Activated CD4-positive, alpha-beta T cell treated with anti-CD3 and anti-CD28 coated beads for 48 hours (primary cell): ENCODE measurements around the gene RSU1.
"Not testable (repeated sequence)": the region's sequence is repeated elsewhere in the genome, so short reads cannot be mapped to it uniquely, and the experiment has no call there.

Source experiments
- DNase-seq: peaks from one replicate; pipeline ENCODE4 v3.0.0-alpha.2; 2020

Gene RSU1

DNA sequence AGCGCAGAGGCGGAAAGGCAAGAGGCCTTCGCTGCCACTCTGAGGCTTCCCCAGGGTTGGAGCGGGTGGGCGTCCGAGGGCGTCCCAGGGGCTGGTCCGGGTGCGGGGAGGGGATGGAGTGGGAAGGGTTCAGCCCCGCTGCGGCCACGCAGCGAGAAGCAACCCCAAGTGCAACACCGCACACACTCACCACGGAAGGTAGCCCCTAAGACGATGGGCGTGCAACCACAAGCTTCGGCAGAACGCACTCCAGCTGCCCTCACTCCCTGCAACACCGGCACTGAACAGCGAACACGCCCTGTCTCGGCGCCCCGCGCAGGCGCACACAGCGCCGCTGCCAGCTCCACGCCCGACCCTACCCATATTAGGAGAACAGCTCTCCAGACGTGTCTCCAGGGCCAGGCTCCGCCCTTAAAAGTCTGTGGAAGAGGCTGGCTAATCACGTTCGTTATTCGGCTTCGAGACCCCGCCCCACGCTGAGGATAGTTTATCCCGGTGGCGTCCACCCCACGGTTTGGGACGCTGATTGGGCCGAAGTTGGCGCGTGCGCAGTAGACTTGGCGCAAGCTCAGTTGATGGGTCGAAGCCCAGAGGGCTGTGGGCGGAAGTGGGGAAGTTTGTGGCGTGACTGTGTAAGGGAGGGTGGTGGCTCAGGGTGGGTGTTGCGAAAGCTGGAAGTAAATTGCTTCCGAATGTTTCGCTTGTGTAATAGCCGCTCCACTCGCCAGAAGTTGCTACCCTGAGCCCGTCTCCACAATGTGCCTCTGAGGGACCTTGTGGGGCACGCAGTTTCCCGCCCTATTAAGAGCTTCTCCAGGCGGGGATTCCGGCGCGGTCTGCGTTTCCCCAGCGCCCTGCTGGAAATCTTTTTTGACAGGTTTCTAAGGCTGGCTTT is at the start of gene RSU1:
Gene RSU1, minus strand, starts transcription at position 300 of the 895 bp plus-strand sequence. CDS start 343 bp downstream, outside the sequence.
- peak; percentile 100 for DNase-seq

DNA sequence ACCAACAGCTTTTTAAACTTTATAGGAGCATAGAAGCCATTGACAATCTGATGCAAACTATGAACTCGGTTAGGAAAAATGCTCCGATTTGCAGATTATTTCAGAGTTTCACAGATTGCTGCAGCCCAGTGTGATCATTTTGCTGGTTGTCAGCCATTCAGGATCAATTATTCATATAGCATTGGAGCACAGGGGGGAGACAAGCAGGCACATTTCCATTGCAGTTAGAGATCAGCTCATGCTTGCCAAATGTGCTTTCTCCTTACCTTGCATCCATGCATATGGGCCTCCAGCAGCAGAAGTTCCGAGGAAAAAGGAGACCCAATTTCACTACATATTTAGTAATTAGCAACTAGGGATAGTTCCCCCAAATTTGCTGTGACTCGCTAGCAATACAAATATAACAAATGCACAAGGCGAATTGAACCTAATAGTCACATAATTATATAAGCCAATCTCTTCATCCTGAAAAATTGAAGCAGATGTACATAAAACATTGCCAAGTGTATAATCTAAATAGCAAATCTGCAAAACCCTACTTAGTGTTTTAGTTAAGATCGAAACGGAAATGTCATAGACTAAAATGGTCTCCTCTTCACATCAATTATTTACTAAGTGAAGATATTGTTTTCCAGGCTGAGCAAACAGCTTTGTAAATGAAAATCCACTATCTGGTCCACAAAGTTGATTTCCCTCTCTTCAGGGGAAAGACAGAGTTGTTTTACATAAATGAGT is 49.5 kb upstream of the RSU1 start:
- DNase-seq: no peak

DNA sequence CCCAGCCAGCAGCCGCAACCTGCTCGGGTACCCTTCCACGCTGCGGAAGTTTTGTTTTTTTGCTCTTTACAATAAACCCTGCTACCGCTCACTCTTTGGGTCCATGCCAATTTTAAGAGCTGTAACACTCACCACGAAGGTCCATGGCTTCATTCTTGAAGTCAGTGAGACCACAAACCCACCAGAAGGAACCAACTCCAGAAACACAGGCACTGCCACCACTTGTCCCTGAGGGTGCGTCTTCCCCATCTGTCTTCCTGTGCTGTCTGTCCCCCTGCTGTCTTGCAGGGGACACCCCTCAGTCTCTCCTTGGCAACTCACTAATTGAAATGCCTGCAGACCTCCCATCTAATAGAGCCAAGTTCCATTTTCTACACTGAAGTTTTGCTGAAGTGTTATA is 48.5 kb upstream of the RSU1 start:
- no peak for DNase-seq

DNA sequence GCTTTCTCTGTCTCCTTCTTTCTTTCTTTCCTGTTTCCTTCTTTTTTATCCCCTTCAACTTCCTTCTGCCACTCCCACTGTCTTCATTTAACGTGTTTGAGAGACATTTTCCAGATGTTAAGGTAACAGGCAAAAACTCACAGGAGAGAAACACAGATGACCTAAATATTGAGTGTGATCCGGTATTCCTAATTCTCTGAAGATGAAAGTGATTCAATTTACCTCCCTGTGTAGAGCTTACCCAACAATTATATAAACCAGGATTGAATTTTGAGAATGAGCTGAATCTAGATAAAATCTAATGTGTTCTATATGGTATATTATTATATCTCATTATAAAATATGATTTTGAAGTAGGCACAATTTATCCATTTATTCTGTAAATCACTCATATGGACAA is 46.5 kb upstream of the RSU1 start:
- DNase-seq: no peak

DNA sequence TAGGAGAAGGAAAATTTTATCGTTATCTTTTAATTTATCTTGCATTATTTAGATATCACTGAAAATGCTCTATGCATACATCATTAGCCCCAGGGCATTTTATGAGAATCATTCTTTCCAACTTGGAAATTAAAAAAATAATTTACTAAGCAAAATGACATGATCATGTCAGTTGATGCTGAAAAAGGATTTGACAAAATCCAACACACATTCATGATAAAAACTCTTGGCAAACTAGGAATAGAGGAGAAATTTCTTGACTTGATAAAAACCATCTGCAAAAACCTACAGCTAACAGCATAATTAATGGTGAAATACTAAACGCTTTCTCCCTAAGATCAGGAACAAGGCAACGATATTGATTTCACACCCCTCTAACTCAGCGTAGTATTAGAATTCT is 40.2 kb upstream of the RSU1 start:
- no peak for DNase-seq

DNA sequence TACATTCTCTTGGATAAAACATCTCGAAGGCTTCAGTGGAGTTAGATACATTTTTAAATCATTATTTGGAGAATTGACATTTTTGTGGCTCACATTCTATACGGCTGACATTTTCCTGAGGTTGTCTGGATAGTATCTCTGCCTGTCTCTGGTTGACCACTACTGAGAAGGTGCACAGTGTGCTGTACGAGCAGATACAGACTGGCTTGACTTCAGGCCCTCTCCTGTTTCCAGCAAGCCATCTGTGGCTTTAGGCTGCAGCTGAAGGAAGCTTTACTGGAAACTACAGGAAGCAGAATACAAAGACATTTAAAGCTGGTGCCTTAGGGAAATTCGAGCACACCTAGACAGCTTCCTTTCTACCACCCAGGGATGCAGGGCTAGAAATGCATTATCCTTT is 39.3 kb upstream of the RSU1 start:
- DNase-seq: no peak

DNA sequence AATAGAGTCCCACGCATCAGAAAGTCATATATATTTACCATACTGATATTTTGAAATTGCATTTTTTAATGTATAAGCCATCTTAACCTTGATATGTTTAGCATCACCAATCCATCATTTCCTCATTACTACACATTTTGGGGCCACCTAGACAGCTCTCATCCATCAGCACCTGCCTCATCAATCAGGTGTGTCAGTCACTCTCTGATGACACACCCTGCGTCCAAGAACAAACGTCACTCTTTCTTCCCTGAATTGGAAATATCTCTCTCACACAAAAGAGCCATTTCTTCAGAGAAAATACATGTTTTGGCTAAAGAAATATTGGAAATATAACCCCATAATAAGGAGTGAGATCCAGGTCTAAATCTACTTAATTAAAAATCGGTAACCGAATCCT is 38.9 kb upstream of the RSU1 start:
- no peak for DNase-seq

DNA sequence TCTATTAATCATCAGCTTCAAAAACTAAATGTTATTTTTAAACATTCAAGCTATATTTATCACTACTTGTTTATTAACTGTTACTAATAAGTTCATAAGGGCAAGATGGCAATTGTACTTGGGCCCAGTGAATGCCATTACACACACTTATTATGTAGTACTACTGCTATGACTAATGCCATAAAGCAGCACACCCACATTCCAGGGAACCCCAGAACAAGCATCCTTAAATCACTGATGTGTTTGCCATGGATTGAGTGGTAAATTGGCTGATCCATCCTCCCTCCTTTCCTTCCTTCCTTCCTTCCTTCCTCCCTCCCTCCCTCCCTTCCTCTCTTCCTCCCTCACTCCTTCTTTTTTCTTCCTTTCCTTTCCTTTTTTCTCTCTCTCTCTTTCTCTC is 37.4 kb upstream of the RSU1 start:
- no peak for DNase-seq

DNA sequence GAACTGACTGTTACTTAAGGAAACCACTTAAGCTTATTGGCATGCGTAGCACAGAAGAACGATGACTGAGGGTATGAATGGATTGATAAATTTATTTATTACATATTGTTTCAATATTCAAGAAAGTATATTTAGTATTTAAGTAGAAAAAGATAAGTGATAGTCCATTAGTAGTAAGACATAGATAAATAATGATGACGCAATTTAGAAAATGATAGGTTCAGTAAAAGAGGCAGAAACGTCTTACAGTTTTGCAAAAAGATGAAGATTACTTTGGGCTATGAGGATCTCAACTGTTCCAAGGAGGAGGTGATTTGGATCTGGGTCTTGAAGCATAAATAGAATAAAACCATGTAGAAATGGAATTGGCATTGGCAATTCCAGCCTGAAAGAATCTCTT is 36.6 kb upstream of the RSU1 start:
- no peak for DNase-seq

DNA sequence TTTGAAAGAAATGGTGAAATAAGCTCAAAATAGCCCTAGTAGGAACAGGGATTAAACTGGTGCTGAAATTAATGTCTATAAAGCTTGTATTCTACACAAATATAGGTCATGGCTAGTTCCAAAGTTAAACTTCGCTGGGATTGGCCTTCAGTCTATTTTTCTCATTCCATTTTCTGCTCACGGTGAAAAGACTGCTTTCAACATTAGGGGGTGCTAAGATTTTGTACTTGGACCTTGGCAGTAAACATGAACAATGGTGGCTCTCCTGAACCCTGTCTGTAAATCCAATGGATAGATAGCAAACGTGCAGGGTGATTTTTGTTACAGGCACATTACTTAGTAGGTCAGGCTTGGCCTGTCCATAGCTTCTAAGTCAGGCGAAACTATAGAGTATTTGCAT is 36.0 kb upstream of the RSU1 start:
- no peak for DNase-seq

DNA sequence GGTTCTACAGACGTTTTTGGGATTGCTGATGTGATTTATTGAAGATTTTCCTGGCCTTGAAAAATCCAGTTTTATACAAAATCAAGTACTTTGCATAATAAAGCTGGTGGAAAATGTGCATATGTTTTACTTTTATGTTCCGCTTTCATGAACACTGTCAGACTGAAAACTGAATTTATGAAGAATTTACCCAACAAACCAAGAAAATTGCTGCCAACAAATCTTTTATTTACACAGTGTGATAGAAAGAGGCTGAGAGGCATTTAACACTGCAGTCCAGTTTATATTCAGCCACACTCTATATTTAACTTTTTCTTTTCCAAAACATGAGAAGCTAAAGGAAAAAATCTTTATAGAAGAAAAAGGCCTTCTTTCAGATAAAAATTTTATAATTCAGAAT is 35.4 kb upstream of the RSU1 start:
- DNase-seq: no peak

DNA sequence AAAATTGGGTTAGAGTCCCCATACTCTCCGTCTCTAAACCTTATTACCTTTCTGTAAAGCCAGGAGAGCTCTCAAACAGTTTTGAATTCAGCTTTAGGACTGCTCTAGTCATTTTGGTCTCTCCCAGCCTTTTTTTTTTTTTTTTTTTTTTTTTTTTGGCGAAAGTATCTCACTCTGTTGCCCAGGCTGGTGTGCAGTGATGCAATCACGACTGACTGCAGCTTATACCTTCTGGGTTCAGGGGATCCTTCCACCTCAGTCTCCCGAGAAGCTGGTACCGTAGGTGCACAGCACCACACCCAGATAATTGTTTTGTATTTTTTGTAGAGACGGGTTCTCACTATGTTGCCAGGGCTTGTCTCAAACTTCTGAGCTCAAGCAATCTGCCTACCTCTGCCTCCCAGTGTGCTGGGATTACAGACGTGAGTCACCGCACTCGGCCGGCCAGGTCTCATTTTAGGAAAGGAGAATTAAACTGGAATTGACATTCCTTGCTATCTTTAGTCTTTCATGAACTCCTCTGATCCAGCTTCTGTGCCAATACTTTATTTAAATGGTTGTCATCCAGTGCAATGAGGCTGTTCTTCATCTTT is 31.4 kb upstream of the RSU1 start:
- no peak for DNase-seq

DNA sequence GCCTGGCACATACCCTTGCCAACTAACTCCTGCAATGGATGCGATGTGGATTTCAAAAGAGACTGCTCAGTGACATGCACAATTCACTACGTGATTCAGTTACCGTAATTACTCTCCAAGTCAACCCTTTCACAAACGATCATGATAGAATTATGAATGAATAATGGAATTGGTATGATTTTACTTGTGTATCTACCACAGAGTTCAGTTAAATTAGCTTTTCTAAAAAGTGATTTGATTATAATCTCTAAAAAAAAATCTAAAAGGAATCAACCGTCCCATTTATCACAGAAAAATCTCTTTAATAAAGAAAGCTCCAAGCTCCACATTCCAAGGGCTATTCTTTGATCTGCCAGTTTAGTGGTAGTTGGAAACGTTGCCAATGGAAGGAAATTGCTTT is 30.4 kb upstream of the RSU1 start:
- no peak for DNase-seq

DNA sequence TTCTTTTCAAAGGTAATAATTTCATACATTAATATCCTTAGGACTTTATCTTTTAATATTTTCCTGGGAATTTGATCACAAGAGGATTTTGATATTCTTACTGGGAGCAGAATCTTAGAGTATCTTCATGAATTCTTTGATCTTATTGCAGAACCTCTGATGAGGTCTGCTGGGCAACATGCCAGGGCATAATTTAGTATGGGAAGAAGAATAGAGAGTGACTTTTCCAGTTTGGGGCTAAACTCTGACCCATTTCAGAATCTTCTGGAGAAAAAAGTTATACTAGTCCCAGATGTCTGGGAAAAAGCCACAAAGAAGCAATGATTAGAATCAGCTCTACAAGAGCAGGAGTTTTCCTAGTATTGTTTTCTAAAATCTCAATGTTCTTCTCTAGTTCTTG is 28.0 kb upstream of the RSU1 start:
- DNase-seq: no peak

DNA sequence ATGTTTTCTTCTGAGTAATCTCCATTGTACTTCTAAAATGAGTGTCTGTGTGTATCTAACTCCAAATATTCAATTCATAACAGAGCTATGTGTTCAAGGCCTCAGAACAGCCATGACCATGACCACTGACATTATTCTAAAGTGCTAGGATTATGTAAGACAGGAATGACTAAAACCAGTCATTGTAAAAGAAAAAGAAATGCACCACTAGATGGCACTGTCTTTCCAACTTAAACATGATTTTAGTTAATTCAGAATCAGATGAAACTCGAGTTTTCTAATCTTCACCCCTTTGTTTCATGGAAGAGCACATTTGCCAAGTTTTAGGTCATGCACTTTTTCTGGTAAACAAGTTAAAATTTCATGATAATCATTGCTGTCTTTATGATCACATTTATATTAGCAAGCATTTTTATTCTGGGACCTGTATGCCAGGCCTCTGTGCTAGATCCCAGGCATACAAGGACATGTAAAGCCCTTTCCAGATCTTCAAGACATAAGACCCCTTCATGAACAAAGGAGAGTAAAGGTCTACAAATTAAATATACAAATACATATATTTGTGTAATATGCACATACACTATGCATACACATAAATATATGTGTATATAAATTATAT is 26.1 kb upstream of the RSU1 start:
- DNase-seq: no peak

DNA sequence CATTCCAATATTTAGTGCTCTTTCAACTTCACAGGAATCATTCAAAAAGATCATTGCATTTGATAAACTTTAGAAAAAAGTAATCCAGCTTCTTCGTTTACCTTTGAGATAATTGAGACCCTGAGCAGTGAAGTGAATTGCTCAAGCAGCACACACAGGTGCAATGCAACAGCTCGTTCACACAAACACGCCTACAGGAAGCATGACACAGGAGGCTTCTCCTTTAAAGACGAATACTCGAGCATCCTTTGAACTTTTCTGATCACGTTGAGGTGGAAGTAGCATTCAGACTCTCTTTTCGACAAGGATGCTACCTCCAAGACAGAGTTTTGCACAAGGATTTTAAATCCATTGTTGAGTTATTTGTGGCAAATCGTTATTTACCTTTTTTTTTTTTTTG is 18.0 kb upstream of the RSU1 start:
- DNase-seq: peak; percentile 32

DNA sequence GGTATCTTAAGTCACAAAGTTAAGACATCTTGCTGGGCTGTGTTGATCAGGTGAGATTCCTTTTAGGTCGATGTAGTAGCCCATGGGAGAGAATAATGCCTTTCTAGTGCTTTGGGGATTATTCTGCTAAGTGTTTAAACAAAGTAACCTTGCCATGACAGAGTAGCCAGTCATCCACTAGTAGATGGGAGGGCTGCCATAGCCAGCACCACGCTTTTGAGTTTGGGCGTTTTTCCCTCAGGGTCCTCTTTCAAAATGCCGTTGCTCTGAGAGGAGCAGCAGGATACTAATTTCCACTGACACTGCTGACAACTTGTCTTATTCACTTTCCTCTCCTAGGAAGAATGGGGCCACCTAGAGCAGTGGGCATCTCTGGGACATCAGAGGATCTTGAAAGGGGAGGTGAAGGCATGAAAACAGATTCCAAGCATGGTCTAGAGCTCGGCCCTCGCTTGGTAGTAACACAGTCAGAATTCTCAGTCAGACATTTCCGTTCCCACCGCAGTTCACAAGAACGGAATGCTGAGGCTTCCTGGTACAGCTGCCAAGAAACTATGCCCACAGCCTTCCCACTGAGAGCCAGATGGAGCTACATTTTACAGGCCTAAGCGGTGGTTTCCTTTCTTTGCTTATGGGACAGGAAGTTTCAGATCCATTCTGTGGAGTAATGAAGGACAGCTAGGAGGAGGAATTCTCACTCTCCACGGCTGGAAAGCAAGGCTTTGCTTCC is 15.3 kb upstream of the RSU1 start:
- no peak for DNase-seq

DNA sequence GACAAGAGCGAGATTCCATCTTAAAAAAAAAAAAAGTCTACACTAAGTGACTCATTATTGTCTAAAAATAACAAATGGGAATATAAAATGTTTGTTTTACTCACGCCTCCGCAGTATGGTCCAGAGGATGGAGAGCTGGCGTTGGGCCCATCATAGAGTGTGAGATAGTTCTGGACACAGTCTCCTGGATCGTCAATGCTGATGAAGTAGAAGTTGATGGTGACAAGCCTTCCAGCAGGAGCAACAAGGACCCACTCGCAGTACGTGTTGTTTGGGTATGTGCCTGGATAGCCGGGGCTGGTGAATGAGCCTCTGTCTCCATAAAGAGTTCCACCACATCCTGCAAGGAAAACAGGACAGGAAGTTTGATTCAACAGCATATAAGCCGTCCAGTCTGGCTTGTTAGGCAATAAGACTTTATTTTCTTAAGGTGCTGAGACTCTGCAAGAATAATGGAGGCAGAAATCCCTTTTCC is 11.5 kb upstream of the RSU1 start:
- DNase-seq: no peak

DNA sequence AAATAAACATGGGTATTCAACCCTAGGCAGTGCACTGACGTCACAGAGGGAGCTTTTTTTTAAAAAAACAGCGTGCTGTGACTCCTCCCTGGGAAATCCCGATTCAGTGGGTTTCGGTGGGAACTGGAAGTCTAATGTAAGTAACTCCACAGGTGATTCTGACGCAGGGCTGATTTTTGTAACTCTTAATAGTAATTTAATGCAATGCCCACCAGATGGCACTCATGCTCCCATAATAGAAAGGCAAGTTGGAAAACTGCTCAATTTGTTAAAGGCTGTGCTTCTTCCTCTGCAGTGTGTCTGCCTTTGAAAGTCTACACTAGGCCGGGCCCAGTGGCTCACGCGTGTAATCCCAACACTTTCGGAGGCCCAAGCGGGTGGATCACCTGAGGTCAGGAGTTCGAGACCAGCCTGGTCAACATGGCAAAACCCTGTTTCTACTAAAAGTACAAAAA is 10.9 kb upstream of the RSU1 start:
- peak; percentile 69 for DNase-seq

DNA sequence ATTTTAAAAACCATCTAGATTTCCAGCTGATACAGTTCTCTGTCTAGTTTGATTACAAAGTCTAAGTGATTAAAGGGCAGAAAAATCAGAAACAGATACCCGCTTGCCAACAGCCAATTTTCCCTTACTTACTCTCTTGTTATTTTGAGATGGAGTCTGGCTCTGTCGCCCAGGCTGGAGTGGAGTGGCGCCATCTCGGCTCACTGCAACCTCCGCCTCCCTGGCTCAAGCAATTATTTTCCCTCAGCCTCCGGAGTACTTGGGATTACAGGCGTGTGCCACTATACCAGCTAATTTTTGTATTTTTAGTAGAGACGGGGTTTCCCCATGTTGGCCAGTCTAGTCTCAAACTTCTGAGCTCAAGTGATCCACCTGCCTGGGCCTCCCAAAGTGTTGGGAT is 10.2 kb upstream of the RSU1 start:
- not testable (repeated sequence) for DNase-seq

DNA sequence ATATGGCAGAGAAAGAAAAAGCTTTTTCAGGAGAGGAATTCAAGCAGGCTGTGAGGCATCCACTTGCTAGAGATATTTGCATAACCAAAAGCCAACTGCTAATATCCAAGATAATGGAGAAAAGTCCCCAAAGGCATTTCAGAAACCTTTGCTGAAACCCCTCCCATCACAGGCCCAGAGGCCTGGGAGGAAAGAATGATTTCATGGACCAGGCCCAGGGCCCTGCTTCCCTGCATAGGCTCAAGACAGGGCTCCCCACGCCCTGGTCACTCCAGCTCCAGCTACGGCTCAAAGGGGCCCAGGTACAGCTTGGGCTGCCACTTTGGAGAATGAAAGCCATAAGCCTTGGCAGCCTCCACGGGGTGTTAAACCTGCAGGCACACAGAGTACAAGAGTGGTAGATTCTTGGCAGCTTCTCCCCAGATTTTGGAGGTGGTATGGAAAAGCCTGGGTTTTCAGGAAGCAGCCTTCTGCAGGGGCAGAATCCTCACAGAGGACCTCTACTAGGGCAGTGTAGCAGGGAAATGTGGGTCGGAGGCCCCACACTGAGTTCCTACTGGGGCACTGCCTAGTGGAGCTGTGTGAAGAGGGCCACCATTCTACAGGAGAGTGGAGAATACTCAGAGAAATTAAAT is 5.6 kb upstream of the RSU1 start:
- no peak for DNase-seq

DNA sequence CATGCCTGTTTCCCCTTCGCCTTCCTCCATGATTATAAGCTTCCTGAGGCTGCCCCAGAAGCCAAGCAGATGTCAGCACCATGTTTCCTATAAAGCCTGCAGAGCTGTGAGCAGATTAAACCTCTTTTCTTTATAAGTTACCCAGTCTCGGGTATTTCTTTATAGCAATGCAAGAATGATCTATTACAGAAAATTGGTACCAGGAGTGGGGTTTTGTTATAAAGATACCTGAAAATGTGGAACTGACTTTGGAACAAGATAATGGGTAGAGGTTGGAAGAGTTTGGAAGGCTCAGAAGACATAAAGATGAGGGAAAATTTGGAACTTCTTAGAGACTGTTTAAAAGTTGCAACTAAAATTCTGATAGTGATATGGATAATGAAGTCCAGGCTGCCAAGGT is 4.8 kb upstream of the RSU1 start:
- DNase-seq: no peak
